DND-41 (cell line): ENCODE results near the gene SLC13A3.

ENCODE experiments used
- EZH2 ChIP-seq: IDR thresholded peaks from 3 replicates; pipeline ENCODE4 v1.6.1; 2012; ENCODE audit warnings: borderline replicate concordance, low read depth, mild to moderate bottlenecking, moderate library complexity, low read length, inconsistent platforms; ENCODE audit not compliant: severe bottlenecking
- TF ChIP-seq, protein P1 (sequence below): IDR thresholded peaks from 2 replicates; pipeline ENCODE4 v1.5.1; 2012; ENCODE audit warnings: borderline replicate concordance, low read length, moderate library complexity, mild to moderate bottlenecking; ENCODE audit not compliant: poor library complexity, severe bottlenecking; ENCODE audit errors: extremely low read depth

DNA sequence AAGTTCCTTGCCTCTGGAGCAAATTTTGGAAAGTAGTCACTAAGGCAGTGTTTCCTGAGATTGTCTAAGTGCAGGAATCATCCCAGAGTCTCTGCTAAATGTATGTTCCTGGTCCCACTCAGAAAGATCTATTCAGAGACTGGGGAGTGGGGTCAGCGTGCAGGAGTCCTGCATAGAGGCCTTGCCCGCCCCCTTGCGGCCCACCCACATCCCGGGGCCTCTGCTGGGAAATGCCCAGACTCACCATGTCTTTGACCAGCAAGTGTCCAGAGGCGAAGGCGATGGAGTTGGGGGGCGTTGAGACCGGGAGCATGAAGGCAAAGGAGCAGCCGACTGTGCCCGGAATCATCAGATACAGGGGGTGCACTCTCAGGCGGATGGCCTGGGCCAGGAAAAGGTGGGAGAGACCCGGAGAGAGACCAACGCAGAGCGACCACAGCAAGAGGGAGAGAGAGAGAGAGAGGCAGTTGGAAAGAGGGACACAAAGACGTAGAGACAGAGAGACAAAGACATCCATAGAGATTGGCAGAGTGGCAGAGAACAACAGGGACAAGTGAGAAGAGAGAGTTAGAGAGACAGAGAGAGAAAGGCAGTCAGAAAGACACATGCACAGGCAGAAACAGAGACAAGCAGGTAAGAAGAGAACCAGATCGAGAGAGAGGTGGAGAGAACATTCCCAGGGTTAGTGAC is 87.9 kb downstream of the SLC13A3 start:
- TF ChIP-seq, protein P1, sequence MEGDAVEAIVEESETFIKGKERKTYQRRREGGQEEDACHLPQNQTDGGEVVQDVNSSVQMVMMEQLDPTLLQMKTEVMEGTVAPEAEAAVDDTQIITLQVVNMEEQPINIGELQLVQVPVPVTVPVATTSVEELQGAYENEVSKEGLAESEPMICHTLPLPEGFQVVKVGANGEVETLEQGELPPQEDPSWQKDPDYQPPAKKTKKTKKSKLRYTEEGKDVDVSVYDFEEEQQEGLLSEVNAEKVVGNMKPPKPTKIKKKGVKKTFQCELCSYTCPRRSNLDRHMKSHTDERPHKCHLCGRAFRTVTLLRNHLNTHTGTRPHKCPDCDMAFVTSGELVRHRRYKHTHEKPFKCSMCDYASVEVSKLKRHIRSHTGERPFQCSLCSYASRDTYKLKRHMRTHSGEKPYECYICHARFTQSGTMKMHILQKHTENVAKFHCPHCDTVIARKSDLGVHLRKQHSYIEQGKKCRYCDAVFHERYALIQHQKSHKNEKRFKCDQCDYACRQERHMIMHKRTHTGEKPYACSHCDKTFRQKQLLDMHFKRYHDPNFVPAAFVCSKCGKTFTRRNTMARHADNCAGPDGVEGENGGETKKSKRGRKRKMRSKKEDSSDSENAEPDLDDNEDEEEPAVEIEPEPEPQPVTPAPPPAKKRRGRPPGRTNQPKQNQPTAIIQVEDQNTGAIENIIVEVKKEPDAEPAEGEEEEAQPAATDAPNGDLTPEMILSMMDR, result no peak
- TF ChIP-seq EZH2, result no peak
